GM12878 (cell line): ENCODE data around the gene ASTN1. TPM values are rescaled to one million over a fixed set of nuclear protein-coding genes. Genes with fewer than 3 reads are reported as not detected.

ENCODE experiments used
- BRCA1 ChIP-seq: IDR thresholded peaks from 2 replicates; pipeline ENCODE4 v1.6.1; 2011; ENCODE audit warnings: low read depth, low read length, improper control_type of control experiment
- CTCF ChIP-seq, 3 experiments: IDR thresholded peaks in 2 of 3; conservative IDR thresholded peaks in 1 of 3; 2 replicates each; pipeline ENCODE4 v1.5.1; 2011; ENCODE audit warnings: low read depth in 3 of 3, low read length in 3 of 3, mild to moderate bottlenecking in 3 of 3, control low read depth in 2 of 3, moderate library complexity in 2 of 3, inconsistent platforms in 1 of 3, mixed read lengths in 1 of 3; ENCODE audit not compliant: control insufficient read depth in 2 of 3, insufficient read depth in 1 of 3; ENCODE audit errors: extremely low read depth in 1 of 3
- TCF12 ChIP-seq: IDR thresholded peaks from 2 replicates; pipeline ENCODE4 v1.6.1; 2011; ENCODE audit warnings: low read depth, mild to moderate bottlenecking, low read length
- TCF7 ChIP-seq: IDR thresholded peaks from 2 replicates; pipeline ENCODE4 v1.6.1; 2014; ENCODE audit warnings: antibody characterized with exemption, borderline replicate concordance
- ZBTB4 ChIP-seq: fragments of 450-650 bp; formaldehyde crosslinking; IDR thresholded peaks from 2 replicates; pipeline ENCODE4 v1.4.0; 2022; ENCODE audit warnings: mild to moderate bottlenecking, moderate library complexity
- ZNF274 ChIP-seq: IDR thresholded peaks from one replicate; pipeline ENCODE4 v1.8.0; 2011; ENCODE audit not compliant: insufficient read length, insufficient read depth
- ZNF384 ChIP-seq: IDR thresholded peaks from 2 replicates; pipeline ENCODE4 v1.6.1; 2012; ENCODE audit warnings: low read depth, mild to moderate bottlenecking, low read length, improper control_type of control experiment, borderline replicate concordance
- polyA plus RNA-seq, 11 experiments: library from polyadenylated mRNA; depleted of rRNA in 4 of 11; unstranded in 6 of 11; stranded (reverse) in 5 of 11; fragments of >200 nt; fragmentation: Nextera tagmentation in 4 of 11; fragmentation: Illumina TruSeq in 1 of 11; extraction: Ambion mirVana in 4 of 11; extraction: Trizol in 1 of 11; gene quantifications; 1 replicate in 1 of 11; 2 replicates in 10 of 11; pipeline versions ENCODE4 v1.2.1 to v1.2.3, GENCODE V29; 2011 to 2016; ENCODE audit warnings: inconsistent platforms in 2 of 11, missing spikeins in 2 of 11, low read depth in 1 of 11
- total RNA-seq, 4 experiments: library from RNA; depleted of rRNA in 3 of 4; stranded (reverse); fragments of >200 nt in 3 of 4; fragmentation: Illumina TruSeq in 1 of 4; extraction: Trizol in 1 of 4; gene quantifications; 2 replicates each; pipeline versions ENCODE4 v1.2.1 to v1.2.3, GENCODE V29; 2013 to 2021

The ASTN1 gene
- total and polyA plus RNA-seq, 10 of the 15 experiments (the other 5 are each of a cell fraction or from before 2014, with no cell fraction given): 0.04 TPM; not detected in 9

- TF ChIP-seq CTCF (IDR thresholded peaks at IDR 0.05 in 2 of 3, conservative IDR thresholded peaks at IDR 0.05 in 1 of 3; ENCODE audit: control insufficient read depth in 2 of 3, extremely low read depth in 1 of 3, insufficient read depth in 1 of 3, low read depth in 3 of 3, low read length in 3 of 3) (no peak), ZBTB4 (no peak), ZNF274 (no peak), ZNF384 (no peak), BRCA1 (no peak), TCF7 (no peak), TCF12 (no peak)
Observed at GRCh38 chr1:176893625-176894352, 270.7 kb downstream of the ASTN1 start (continued).
